ENCODE results near the gene ZDHHC3.

Gene ZDHHC3

DNA sequence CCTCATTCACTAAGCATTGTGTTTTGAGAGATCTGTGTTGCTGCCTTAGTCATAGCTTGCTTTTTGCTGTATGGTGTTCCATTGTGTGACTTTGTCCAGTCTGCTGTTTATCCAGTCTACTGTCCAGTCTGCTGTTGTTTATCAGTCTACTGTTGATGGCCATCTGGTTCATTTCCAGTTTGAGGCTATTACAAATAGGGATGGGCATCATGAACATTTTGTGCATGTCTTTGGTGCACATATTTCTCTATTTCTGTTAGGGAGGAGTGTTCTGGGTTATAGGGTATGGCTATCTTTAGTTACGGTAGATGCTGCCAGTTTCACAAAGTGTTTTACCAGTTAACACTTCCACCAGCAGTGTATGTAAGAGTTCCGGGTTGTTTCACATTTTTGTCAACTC lies 27.9 kb upstream of the ZDHHC3 start:
- TF ChIP-seq, protein P1, sequence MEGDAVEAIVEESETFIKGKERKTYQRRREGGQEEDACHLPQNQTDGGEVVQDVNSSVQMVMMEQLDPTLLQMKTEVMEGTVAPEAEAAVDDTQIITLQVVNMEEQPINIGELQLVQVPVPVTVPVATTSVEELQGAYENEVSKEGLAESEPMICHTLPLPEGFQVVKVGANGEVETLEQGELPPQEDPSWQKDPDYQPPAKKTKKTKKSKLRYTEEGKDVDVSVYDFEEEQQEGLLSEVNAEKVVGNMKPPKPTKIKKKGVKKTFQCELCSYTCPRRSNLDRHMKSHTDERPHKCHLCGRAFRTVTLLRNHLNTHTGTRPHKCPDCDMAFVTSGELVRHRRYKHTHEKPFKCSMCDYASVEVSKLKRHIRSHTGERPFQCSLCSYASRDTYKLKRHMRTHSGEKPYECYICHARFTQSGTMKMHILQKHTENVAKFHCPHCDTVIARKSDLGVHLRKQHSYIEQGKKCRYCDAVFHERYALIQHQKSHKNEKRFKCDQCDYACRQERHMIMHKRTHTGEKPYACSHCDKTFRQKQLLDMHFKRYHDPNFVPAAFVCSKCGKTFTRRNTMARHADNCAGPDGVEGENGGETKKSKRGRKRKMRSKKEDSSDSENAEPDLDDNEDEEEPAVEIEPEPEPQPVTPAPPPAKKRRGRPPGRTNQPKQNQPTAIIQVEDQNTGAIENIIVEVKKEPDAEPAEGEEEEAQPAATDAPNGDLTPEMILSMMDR (IDR thresholded peaks at IDR 0.05; ENCODE audit: insufficient read depth, low read depth, low read length, missing control alignments) = no peak
- H3K4me3 ChIP-seq (ENCODE audit: low read depth, low read length) = no peak overlapping the region
- no peak for DNase-seq (ENCODE audit: low read depth)

DNA sequence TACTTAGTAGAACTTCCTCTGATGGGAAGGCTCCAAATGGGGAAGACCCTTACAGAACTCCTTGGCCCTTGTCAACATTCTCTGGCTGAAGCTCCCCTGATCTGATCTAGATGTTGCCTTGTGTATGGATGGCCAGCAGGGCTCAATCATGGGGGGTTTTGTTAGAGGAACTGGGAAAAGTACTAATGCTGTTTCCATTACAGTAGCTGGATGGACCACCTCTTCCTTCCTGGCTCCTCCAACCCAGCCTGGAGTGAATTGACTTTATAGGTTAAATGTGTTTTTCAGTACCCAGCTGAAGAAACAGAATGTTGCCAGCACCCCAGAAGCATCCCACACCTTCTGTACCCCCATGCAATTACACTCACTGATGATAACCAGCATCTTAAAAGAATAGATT lies 27.4 kb upstream of the ZDHHC3 start:
- TF ChIP-seq, protein P1 (IDR thresholded peaks at IDR 0.05; ENCODE audit: insufficient read depth, low read depth, low read length, missing control alignments) = no peak
- no peak overlapping the region for H3K4me3 ChIP-seq (ENCODE audit: low read depth, low read length)
- no peak for DNase-seq (ENCODE audit: low read depth)

GRCh38 chr3:45002720-45003119 lies 26.7 kb upstream of the ZDHHC3 start:
- no peak for DNase-seq (ENCODE audit: low read depth)
- H3K4me3 ChIP-seq (ENCODE audit: low read depth, low read length) = no peak overlapping the region
- TF ChIP-seq, protein P1 (IDR thresholded peaks at IDR 0.05; ENCODE audit: insufficient read depth, low read depth, low read length, missing control alignments) = no peak

GRCh38 chr3:45002139-45002660 lies 26.2 kb upstream of the ZDHHC3 start:
- no peak for DNase-seq (ENCODE audit: low read depth)
- TF ChIP-seq, protein P1 (IDR thresholded peaks at IDR 0.05; ENCODE audit: insufficient read depth, low read depth, low read length, missing control alignments) = no peak
- H3K4me3 ChIP-seq (ENCODE audit: low read depth, low read length) = no peak overlapping the region

DNA sequence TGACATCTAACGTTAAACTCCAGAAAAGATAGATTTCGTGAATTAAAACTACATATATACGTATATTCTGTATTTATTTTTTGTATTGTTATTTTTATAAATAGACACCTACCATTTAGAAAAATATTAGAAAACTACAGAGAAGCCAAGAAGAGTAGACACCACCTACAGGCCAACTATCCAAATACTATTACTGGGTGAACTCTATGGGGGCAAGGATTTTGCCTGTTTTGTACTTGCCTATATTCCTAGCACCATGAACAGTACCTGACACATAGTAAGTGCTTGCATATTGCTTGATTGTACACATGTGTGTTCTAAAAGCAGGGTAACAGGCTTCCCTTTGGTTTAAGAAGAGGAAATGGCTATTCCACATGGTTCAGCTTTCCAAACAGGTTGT lies 25.8 kb upstream of the ZDHHC3 start:
- TF ChIP-seq, protein P1 (IDR thresholded peaks at IDR 0.05; ENCODE audit: insufficient read depth, low read depth, low read length, missing control alignments) = no peak
- no peak for DNase-seq (ENCODE audit: low read depth)

GRCh38 chr3:45000823-45001222 lies 24.8 kb upstream of the ZDHHC3 start:
- DNase-seq (ENCODE audit: low read depth) = no peak
- no peak overlapping the region for H3K4me3 ChIP-seq (ENCODE audit: low read depth, low read length)
- TF ChIP-seq, protein P1 (IDR thresholded peaks at IDR 0.05; ENCODE audit: insufficient read depth, low read depth, low read length, missing control alignments) = no peak

More for the DNA sequence above, 25.8 kb upstream of the ZDHHC3 start:
- H3K4me3 ChIP-seq (ENCODE audit: low read depth, low read length) = no peak overlapping the region

DNA sequence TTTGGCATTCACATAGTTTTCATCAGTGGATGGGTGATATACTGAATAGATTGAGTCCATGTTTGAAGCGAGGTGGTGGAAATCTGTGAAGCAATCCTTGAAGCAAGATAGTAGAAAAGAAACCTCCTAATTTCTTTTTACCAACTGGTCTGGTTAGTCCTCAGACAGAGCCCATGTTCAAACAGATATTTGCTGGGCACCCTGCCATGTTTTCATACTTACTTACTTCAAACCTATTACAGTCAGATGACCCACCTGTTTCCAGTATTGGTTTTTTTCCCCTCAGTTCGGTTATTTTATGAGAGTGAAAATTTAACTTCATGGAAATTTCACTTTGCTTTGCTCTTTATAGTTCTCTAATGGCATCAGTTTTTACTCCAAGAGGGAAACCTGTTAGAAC lies 23.8 kb upstream of the ZDHHC3 start:
- TF ChIP-seq, protein P1 (IDR thresholded peaks at IDR 0.05; ENCODE audit: insufficient read depth, low read depth, low read length, missing control alignments) = no peak
- DNase-seq (ENCODE audit: low read depth) = no peak
- no peak overlapping the region for H3K4me3 ChIP-seq (ENCODE audit: low read depth, low read length)

Measured in GM12865 (cell line).